AG09319 (cell line): ENCODE results near the gene LMX1B.

Experiments
- DNase-seq: peaks from one replicate; pipeline ENCODE4 v3.0.0-alpha.2; 2010; ENCODE audit warnings: low read depth; ENCODE audit errors: extremely low read depth
- TF ChIP-seq, protein P1 (sequence below): IDR thresholded peaks from 2 replicates; pipeline ENCODE4 v1.5.1; 2011; ENCODE audit warnings: low read depth, mild to moderate bottlenecking, inconsistent platforms, low read length, moderate library complexity

Gene LMX1B

DNA sequence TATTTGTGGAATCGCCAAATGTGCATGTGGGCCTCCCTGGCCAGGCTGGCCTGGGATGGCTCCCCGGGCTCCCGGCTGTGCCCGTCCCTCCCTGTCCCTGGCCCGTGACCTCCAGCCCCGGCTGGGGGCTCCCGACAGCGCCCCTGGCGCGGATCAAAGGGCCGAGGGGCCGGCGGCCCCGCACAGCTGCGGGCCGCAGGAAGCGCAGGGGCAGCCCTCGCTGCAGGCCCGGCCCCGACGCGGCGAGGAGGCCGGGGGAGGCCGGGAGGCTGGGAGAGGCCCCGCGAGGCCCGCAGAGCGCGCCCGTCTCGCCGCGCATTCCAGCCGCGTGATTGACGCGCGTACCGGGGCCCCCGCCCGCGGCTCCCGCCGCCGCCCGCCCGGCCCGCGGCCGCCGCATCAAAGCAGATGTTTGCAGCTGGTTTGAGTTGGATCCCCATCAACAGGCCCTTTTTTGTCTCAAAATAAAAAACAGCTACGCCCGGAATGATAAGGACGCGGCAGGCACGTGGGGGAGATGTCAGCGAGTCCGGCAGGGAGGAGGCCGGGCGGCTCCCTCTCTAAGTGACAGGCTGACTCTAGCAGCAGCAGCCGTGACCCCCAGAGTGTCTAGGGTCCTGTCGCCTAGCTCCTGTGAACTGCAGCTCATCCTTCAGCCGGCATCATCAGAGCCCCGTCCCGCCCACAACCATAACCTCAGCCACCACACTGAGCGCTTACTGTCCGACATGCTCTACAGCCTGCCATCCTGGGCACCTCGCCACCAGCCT, 69.4 kb downstream of the LMX1B start:
- TF ChIP-seq, protein P1, sequence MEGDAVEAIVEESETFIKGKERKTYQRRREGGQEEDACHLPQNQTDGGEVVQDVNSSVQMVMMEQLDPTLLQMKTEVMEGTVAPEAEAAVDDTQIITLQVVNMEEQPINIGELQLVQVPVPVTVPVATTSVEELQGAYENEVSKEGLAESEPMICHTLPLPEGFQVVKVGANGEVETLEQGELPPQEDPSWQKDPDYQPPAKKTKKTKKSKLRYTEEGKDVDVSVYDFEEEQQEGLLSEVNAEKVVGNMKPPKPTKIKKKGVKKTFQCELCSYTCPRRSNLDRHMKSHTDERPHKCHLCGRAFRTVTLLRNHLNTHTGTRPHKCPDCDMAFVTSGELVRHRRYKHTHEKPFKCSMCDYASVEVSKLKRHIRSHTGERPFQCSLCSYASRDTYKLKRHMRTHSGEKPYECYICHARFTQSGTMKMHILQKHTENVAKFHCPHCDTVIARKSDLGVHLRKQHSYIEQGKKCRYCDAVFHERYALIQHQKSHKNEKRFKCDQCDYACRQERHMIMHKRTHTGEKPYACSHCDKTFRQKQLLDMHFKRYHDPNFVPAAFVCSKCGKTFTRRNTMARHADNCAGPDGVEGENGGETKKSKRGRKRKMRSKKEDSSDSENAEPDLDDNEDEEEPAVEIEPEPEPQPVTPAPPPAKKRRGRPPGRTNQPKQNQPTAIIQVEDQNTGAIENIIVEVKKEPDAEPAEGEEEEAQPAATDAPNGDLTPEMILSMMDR = no peak
- no peak for DNase-seq

DNA sequence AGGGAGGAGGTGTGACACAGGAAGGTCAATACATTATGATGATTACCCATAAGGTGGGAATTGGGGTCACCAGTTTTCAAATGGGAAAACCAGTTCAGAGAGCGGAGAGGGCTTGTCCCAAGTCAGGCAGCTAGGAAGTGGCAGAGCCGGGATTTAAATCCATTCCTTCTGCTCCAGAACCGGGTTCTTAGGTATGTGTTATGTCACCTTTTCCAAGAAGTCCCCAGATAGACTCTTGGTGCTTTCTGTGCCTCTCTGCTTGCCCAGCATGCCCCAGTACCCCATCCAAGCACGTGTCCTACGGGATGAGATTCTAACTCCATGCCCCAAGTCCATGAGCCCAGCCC, 69.9 kb downstream of the LMX1B start:
- DNase-seq = no peak
- TF ChIP-seq, protein P1 = no peak

DNA sequence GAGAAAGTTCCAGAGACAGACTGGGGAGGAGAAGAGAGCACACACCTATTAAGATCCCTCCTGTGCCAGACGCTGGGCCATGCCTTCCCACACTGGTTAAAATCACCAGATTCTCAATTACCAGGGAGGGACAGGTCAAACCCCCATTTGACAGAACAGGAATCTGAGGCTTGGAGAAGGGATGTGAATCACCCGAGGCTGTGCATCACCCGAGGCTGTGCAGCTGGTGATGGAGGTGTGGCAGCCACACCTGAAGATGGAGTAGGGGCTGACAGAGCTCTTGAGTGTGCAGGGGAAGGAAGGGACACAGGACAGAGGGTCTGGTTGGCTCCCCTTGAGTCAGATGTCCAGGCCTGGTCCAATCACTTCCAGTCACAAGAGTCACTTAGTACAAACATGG, 70.6 kb downstream of the LMX1B start:
- no peak for DNase-seq
- TF ChIP-seq, protein P1 = no peak

DNA sequence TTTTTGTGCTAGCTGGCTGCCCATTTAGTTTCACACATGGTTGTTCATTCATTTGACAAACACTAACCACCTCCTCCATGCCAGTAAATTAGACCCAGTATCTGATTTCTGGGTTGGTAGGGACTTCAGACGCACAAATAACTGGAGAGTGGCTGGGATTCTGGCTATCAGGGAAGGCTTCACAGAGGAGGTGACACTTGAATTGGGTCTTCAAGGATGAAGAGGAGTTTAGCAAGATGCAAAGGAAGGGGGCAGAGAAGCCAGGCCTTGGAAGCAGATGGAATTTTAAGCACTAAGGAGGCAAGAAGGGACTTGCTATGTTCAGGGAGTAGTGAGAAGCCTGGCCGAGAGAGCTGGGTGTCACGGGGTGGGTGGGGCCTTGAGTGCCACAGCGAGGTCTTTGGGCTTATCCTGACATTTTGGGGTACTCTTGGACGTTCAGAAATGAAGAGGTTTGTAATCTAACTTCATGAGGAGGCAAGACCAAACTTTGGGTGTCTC, 71.3 kb downstream of the LMX1B start:
- DNase-seq = no peak
- TF ChIP-seq, protein P1 = no peak

DNA sequence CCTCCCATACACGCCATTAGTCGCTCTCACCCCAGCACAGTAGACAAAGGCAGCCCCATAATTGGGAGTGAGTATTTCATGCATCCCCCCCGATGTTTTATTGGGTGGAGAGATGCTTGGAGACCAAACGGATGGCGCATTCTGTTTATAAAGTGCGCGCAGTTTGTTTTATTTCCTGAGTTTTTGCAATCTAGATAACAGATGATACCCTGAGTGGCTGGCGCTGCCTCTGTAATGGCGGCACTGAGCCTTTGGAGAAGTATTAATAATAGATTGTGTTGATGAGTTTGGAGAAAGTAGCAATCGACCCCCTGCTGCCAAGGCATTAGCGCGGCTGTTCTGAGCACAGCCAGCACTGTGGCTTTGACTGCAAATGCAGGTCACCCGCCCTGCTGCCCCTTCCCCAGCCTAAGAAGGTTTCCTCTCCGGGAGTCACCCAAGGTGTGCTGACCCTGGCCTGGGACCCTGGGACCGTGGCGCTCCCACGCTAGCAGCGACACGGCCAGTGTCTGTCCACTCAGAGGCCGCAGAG, 74.3 kb downstream of the LMX1B start:
- TF ChIP-seq, protein P1 = no peak
- no peak for DNase-seq

DNA sequence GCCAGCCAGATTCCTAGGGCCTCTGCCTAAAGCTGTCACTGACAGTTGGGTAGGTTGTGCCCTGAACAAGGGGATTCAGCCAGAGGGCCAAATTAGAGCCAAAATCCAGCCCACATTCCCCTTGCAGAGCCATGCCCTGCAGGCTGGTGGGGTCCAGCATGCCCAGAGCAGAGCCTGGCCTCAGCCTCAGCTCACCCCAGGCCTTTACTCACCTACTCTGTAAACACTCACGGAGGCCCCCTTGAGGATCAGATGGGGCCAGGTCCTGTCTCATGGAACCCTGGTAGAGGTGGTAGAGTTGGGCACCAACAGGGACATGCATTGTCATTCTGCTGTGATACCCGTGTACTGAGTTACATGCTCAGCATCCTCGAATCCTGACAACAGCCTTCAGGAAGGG, 74.9 kb downstream of the LMX1B start:
- TF ChIP-seq, protein P1 = no peak
- DNase-seq = no peak

DNA sequence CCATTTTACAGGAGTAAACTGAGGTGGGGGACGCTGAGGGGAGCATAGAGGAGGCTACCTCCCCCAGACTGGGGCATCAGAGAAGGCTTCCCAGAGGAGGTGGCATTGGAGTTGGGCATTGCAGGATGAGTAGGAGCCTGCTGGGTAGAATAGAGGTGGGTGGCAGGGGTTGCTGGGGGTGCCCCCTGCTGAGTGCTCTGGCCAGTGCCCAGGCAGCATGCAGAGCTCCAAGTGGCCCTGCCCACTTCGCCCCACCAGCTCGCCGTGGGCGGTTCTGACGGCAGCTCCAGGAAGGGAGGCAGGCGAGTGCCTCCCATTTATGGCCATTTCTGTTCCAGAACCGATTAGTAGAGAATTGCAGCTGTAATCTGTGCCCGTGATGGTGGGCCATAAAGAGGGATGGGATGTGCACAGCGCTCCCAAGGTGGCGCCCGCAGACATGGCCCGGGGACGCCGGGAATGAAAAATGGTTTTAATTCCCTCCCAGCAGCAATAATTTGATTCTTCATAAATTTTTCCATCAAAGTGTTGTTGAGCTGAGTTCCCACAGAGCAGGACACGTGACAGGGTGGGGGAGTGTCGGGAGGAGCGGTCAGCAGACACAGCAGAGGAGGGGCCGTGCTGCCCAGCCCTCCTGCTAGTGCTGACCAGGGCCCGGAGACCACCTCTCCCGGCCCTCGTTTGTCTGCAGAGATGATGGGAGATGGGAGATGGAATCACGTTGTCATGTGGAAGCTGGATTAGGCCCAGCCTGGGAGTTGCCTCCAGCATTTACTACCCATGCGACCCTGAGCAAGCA, 75.5 kb downstream of the LMX1B start:
- no peak for DNase-seq
- TF ChIP-seq, protein P1 = no peak
